ENCODE measurements around the gene TM4SF1. TPM values are rescaled to one million over a fixed set of nuclear protein-coding genes. Genes with fewer than 3 reads are reported as not detected.

Gene TM4SF1
- total RNA-seq, 1 donor from 2014 or later = 97.7 TPM

- intact Hi-C loops (cut with DNase I) = no loop called here
- no peak for DNase-seq (ENCODE audit: extremely low spot score in 2 of 2)
- no peaks in the 10 kb centered on the region for H3K27me3 ChIP-seq
- H3K27ac ChIP-seq = peak overlapping the region; percentile 69
- no peaks in the 10 kb centered on the region for H3K9me3 ChIP-seq
- TF ChIP-seq POLR2AphosphoS5 (IDR thresholded peaks at IDR 0.05; ENCODE audit: insufficient read depth in 1 of 2, low read depth in 1 of 2) (no peak), CTCF (IDR thresholded peaks at IDR 0.05) (no peak), POLR2A (IDR thresholded peaks at IDR 0.05) (no peak)
- no peaks in the 10 kb centered on the region for H3K36me3 ChIP-seq
- no peak overlapping the region for H3K4me3 ChIP-seq
- peaks cover 49% of the 10 kb centered on the region for H3K4me1 ChIP-seq
Observed at GRCh38 chr3:149371723-149372114, 5.7 kb downstream of the TM4SF1 start.

GRCh38 chr3:149371001-149371722 lies 6.3 kb downstream of the TM4SF1 start:
- DNase-seq (ENCODE audit: extremely low spot score in 2 of 2) = no peak
- Histone ChIP-seq H3K4me3 (no peak overlapping the region), H3K9me3 (no peaks in the 10 kb centered on the region), H3K27ac (peak overlapping the region; percentile 69), H3K4me1 (peaks cover 49% of the 10 kb centered on the region), H3K27me3 (no peaks in the 10 kb centered on the region), H3K36me3 (no peaks in the 10 kb centered on the region)
- TF ChIP-seq POLR2AphosphoS5 (IDR thresholded peaks at IDR 0.05; ENCODE audit: insufficient read depth in 1 of 2, low read depth in 1 of 2) (peak in 1 of 2 donors; percentile 46), POLR2A (IDR thresholded peaks at IDR 0.05) (no peak)
- intact Hi-C loops (cut with DNase I) = no loop called here

- Histone ChIP-seq H3K4me1 (peaks cover 42% of the 10 kb centered on the region), H3K4me3 (no peak overlapping the region), H3K27ac (peak overlapping the region; percentile 62), H3K27me3 (no peaks in the 10 kb centered on the region), H3K36me3 (no peaks in the 10 kb centered on the region), H3K9me3 (no peaks in the 10 kb centered on the region)
- TF ChIP-seq POLR2AphosphoS5 (IDR thresholded peaks at IDR 0.05; ENCODE audit: insufficient read depth in 1 of 2, low read depth in 1 of 2) (no peak), POLR2A (IDR thresholded peaks at IDR 0.05) (no peak), CTCF (IDR thresholded peaks at IDR 0.05) (no peak)
- no peak for DNase-seq (ENCODE audit: extremely low spot score in 2 of 2)
- intact Hi-C loops (cut with DNase I) = no loop called here
Observed at GRCh38 chr3:149369991-149370866, 7.2 kb downstream of the TM4SF1 start.

- no peaks in the 10 kb centered on the region for H3K27me3 ChIP-seq
- TF ChIP-seq POLR2A (IDR thresholded peaks at IDR 0.05) (no peak), POLR2AphosphoS5 (IDR thresholded peaks at IDR 0.05; ENCODE audit: insufficient read depth in 1 of 2, low read depth in 1 of 2) (no peak), CTCF (IDR thresholded peaks at IDR 0.05) (no peak)
- intact Hi-C loops (cut with DNase I) = no loop called here
- H3K27ac ChIP-seq = no peak overlapping the region
- DNase-seq (ENCODE audit: extremely low spot score in 2 of 2) = no peak
- no peak overlapping the region for H3K4me3 ChIP-seq
- no peaks in the 10 kb centered on the region for H3K9me3 ChIP-seq
- no peaks in the 10 kb centered on the region for H3K36me3 ChIP-seq
- peaks cover 35% of the 10 kb centered on the region for H3K4me1 ChIP-seq
Observed at GRCh38 chr3:149368674-149369497, 8.6 kb downstream of the TM4SF1 start.

- Histone ChIP-seq H3K4me1 (peaks cover 28% of the 10 kb centered on the region), H3K4me3 (no peak overlapping the region)
- intact Hi-C loops (cut with DNase I) = no loop called here
Observed at GRCh38 chr3:149368201-149368673, 9.2 kb downstream of the TM4SF1 start.

More at GRCh38 chr3:149368201-149368673, 9.2 kb downstream of the TM4SF1 start:
- Histone ChIP-seq H3K9me3 (no peaks in the 10 kb centered on the region), H3K27ac (no peak overlapping the region), H3K36me3 (no peaks in the 10 kb centered on the region), H3K27me3 (no peaks in the 10 kb centered on the region)
- DNase-seq (ENCODE audit: extremely low spot score in 2 of 2) = no peak
- TF ChIP-seq CTCF (IDR thresholded peaks at IDR 0.05) (no peak), POLR2A (IDR thresholded peaks at IDR 0.05) (no peak), POLR2AphosphoS5 (IDR thresholded peaks at IDR 0.05; ENCODE audit: insufficient read depth in 1 of 2, low read depth in 1 of 2) (no peak)

Data from vagina (tissue), 2 donors.